Fibroblast of mammary gland (primary cell): Measurements from ENCODE around the gene SLC4A2.
"Not testable (repeated sequence)": the region's sequence is repeated elsewhere in the genome, so short reads cannot be mapped to it uniquely, and the experiment has no call there.

Source experiments
- DNase-seq: peaks from one replicate; pipeline ENCODE4 v3.0.0-alpha.2; 2010; ENCODE audit warnings: low read depth
- H3K4me3 ChIP-seq: 2 replicates; pipeline ENCODE4 v1.5.1; 2011; ENCODE audit warnings: low read depth, mild to moderate bottlenecking, low read length, moderate library complexity; ENCODE audit not compliant: control insufficient read depth
- TF ChIP-seq, protein P1 (sequence below): conservative IDR thresholded peaks from 2 replicates; pipeline ENCODE4 v1.5.1; 2011; ENCODE audit warnings: low read depth, low read length, inconsistent platforms; ENCODE audit not compliant: control insufficient read depth, insufficient read depth

SLC4A2 gene

DNA sequence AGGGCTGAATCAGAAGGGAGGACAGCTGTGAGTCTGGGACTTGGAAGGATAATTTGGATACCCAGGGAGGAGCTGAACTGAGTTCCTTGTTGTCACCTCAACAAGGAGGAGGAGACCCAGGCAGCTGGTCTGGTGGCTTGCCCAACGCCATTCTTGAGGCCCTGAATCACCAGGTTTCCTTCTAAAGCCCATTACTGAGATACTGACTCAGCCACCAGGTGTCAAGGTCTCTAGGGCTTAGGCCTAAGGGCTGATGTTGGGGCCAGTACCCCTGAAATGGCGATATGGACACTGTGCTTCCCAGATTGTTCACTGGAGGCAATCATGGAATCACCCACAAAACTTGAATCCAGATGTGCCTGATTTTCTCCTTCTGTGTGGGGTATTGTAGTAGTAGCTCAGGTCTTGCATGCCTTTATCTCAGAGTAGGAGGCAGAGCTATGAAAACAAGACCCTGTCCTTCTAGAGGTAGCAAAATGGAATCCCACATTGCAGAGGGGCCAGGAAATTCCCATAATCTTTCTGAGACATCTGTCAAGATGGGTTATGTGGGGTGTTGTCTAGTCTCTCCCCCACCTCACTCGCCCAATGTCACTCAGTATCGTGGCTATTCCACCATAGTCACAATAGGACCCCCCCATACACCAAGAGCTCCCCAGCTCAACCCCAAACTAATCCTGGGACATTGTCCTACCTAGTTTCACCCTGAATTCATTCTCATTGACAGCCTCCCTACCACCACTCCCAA is 33.3 kb upstream of the SLC4A2 start:
- peak; percentile 52 for DNase-seq
- TF ChIP-seq, protein P1, sequence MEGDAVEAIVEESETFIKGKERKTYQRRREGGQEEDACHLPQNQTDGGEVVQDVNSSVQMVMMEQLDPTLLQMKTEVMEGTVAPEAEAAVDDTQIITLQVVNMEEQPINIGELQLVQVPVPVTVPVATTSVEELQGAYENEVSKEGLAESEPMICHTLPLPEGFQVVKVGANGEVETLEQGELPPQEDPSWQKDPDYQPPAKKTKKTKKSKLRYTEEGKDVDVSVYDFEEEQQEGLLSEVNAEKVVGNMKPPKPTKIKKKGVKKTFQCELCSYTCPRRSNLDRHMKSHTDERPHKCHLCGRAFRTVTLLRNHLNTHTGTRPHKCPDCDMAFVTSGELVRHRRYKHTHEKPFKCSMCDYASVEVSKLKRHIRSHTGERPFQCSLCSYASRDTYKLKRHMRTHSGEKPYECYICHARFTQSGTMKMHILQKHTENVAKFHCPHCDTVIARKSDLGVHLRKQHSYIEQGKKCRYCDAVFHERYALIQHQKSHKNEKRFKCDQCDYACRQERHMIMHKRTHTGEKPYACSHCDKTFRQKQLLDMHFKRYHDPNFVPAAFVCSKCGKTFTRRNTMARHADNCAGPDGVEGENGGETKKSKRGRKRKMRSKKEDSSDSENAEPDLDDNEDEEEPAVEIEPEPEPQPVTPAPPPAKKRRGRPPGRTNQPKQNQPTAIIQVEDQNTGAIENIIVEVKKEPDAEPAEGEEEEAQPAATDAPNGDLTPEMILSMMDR = no peak

DNA sequence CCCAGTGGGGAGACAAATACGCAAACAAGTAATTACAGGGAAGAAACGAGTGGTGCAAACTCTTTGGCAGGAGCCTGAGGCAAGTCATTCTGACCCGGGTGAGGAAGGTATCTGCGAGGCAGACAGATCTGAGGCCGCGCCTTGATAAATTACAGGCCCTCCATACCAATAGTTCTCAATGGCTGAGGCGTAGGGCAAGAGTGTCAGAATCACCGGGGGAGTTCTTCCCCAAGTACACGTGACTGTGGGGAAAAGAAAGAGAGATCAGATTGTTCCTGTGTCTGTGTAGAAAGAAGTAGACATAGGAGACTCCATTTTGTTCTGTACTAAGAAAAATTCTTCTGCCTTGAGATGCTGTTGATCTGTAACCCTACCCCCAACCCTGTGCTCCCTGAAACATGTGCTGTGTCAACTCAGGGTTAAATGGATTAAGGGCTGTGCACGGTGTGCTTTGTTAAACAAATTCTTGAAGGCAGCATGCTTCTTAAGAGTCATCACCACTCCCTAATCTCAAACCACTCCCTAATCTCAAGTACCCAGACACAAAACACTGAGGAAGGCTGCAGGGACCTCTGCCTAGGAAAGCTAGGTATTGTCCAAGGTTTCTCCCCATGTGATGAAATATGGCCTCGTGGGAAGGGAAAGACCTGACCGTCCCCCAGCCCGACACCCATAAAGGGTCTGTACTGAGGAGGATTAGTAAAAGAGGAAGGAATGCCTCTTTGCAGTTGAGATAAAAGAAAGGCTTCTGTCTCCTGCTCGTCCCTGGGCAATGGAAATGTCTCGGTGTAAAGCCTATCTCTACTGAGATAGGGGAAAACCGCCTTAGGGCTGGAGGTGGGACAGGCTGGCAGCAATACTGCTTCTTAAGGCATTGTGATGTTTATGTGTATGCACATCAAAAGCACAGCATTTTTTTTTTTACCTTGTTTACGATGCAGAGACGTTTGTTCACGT is 32.3 kb upstream of the SLC4A2 start:
- H3K4me3 ChIP-seq, DNase-seq: not testable (repeated sequence)

More for the DNA sequence above, 33.3 kb upstream of the SLC4A2 start:
- no peak overlapping the region for H3K4me3 ChIP-seq

DNA sequence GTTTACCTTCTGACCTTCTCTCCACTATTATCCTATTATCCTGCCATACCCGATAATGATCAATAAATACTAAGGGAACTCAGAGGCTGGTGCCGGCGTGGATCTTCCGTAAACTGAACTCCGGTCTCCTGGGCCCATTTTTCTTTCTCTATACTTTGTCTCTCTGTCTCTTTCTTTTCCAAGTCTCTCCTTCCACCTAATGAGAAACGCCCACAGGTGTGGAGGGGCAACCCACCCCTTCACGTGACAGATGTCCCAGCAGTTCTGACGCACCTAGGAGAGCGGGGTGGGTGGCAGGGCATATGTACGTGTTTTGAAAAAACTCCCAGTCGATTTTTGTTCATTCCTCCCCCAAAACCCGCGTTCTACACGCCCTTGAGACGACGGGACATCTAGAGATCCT is 31.7 kb upstream of the SLC4A2 start:
- peak overlapping the region; percentile 87 for H3K4me3 ChIP-seq
- DNase-seq = not testable (repeated sequence)

DNA sequence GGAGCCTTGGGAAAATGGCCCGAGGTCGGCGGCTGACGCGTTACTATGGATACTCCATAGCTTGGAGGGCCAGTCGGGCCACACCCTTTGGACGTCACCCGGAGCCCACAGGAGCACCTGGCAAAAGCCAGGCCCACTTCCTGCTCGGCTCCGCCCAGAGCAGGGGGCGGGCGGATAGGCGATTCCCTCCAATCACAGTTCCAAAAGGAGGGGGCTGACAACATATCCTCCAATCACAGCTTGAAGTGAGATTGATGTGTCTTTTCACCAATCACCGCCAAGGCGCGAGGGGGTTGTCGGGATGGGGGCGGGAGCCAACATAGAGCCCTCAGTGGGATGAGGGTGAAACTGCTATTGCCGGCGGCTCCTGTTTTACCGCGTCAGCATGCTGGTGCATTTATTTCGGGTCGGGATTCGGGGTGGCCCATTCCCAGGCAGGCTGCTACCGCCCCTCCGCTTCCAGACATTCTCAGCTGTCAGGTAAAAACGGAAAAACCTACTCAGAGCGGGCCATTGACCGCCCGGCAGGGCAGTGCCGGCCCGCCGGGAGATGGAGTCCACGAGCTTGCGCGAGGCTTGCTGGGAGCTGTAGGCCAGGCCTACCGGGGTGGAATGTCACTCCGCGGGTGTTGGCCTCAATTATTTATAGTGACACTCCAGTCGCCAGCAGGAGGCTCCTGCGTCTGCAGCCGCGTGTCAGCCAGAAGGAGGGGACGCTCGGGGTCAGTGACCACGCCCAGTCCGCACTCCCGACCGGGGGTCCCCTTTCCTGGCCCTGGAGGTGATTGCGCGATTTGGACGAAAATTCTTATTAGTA is 31.1 kb upstream of the SLC4A2 start, which contains the start of gene ABCB8:
TSS of gene ABCB8 (plus strand) at position 320 of the 817 bp plus-strand sequence. CDS start at position 386, 66 bp downstream.
- DNase-seq = peak; percentile 98
- peak within 1 kb of the TSS; percentile 87 for H3K4me3 ChIP-seq
- TF ChIP-seq, protein P1 = peak; percentile 21

DNA sequence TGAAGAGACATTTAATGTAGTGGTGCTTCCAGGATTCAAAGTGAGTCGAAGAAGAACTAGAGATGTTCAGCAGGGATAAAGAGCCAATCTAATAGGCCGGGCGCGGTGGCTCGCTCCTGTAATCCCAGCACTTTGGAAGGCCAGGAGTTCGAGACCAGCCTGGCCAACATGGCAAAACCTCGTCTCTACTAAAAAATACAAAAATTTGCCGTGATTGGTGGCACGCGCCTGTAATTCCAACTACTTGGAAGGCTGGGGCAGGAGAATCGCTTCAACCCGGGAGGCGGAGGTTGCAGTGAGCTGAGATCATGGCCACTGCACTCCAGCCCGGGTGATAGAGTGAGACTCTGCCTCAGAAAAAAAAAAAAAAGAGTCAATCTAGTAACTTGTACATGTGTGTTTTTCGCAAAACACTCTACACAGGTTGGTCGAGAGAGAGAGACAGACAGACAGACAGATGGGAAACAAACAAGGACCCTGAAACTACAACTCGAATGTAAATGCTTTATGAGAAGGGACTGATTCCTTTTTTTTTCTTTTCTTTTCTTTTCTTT is 30.4 kb upstream of the SLC4A2 start:
- H3K4me3 ChIP-seq = peak overlapping the region; percentile 87

DNA sequence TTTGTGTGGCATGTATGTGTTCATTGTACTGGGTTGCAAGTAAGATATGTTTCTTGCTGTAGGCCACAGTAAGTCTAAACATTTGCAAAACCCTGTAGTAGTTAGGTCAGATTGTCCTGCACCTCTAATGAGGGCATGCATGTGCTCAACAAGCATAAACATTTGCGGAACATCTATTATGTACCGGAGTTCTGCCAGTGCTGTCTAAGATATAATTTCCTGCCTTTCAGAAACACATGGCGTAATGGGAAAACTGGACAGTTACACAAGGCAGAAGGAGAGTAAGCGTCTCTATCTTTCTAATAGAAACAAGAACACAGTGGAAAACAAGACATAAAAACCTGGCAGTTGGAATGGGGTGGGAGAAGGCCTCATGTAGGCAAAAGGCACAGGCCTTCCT is 28.4 kb upstream of the SLC4A2 start:
- H3K4me3 ChIP-seq = no peak overlapping the region
- DNase-seq = no peak
- TF ChIP-seq, protein P1 = no peak

More for the DNA sequence above, 30.4 kb upstream of the SLC4A2 start:
- TF ChIP-seq, protein P1 = no peak
- DNase-seq = no peak
